GM19193 (cell line): ENCODE measurements around the gene GSX1.

Source experiments
- POLR2A ChIP-seq: IDR thresholded peaks from 4 replicates; pipeline ENCODE4 v1.6.1; 2011; ENCODE audit not compliant: insufficient read depth, insufficient read length; ENCODE audit errors: extremely low read depth

GSX1 gene

GRCh38 chr13:27790523-27790922, 1.8 kb upstream of the GSX1 start:
- no peak for TF ChIP-seq POLR2A

- TF ChIP-seq POLR2A, result no peak
These were observed 960 bp upstream of the GSX1 start for GRCh38 chr13:27791146-27791900.

GRCh38 chr13:27791901-27792392, 336 bp upstream of the GSX1 start:
- no peak for TF ChIP-seq POLR2A

- TF ChIP-seq POLR2A, result no peak
These were observed 1.5 kb downstream of the GSX1 start for GRCh38 chr13:27793507-27794367.

GRCh38 chr13:27794368-27794691, 2.0 kb downstream of the GSX1 start:
- TF ChIP-seq POLR2A, result no peak

- no peak for TF ChIP-seq POLR2A
These were observed 2.8 kb downstream of the GSX1 start for GRCh38 chr13:27794921-27795717.

- no peak for TF ChIP-seq POLR2A
These were observed 3.4 kb downstream of the GSX1 start for GRCh38 chr13:27795718-27796019.

- no peak for TF ChIP-seq POLR2A
These were observed 4.4 kb downstream of the GSX1 start for GRCh38 chr13:27796544-27797227.

GRCh38 chr13:27797228-27797624, 4.9 kb downstream of the GSX1 start:
- TF ChIP-seq POLR2A, result no peak

GRCh38 chr13:27806744-27807387, 14.6 kb downstream of the GSX1 start:
- TF ChIP-seq POLR2A, result no peak

- no peak for TF ChIP-seq POLR2A
These were observed 16.7 kb downstream of the GSX1 start for GRCh38 chr13:27808851-27809550.

GRCh38 chr13:27810009-27810408, 17.7 kb downstream of the GSX1 start:
- no peak for TF ChIP-seq POLR2A

- TF ChIP-seq POLR2A, result no peak
These were observed 18.2 kb downstream of the GSX1 start for GRCh38 chr13:27810461-27810860.

GRCh38 chr13:27813826-27814225, 21.5 kb downstream of the GSX1 start:
- TF ChIP-seq POLR2A, result no peak
